ENCODE results near the gene EMC1. TPM values are rescaled to one million over a fixed set of nuclear protein-coding genes. Genes with fewer than 3 reads are reported as not detected.

EMC1 gene
- total RNA-seq, 1 donor from 2014 or later = 61.8 TPM

GRCh38 chr1:19167140-19167539 lies 84.2 kb downstream of the EMC1 start:
- no peak overlapping the region for H3K4me3 Mint-ChIP-seq
- H3K27me3 Mint-ChIP-seq (ENCODE audit: low read depth) = no peaks in the 10 kb centered on the region
- DNase-seq (ENCODE audit: low read depth, low spot score) = no peak
- H3K9me3 Mint-ChIP-seq = no peaks in the 10 kb centered on the region
- no peak overlapping the region for H3K27ac Mint-ChIP-seq (ENCODE audit: unreplicated experiment)
- peaks cover 23% of the 10 kb centered on the region for H3K36me3 Mint-ChIP-seq (ENCODE audit: low read depth)
- no peaks in the 10 kb centered on the region for H3K4me1 Mint-ChIP-seq
- no peak for TF ChIP-seq CTCF (conservative IDR thresholded peaks at IDR 0.05)

GRCh38 chr1:19166066-19166465 lies 85.3 kb downstream of the EMC1 start:
- Mint-ChIP-seq H3K4me1 (no peaks in the 10 kb centered on the region), H3K27me3 (ENCODE audit: low read depth) (no peaks in the 10 kb centered on the region), H3K36me3 (ENCODE audit: low read depth) (peaks cover 26% of the 10 kb centered on the region), H3K4me3 (no peak overlapping the region), H3K9me3 (no peaks in the 10 kb centered on the region), H3K27ac (ENCODE audit: unreplicated experiment) (no peak overlapping the region)
- DNase-seq (ENCODE audit: low read depth, low spot score) = no peak
- TF ChIP-seq CTCF (conservative IDR thresholded peaks at IDR 0.05) = no peak

Other genes starting within 250 kb of the EMC1 start
- gene UBR4, start 41.3 kb downstream of the EMC1 start, total RNA-seq = 114 and 125 TPM in 2 replicates
- gene MRTO4, start 281 bp upstream of the EMC1 start, total RNA-seq = 57.3 and 58.3 TPM in 2 replicates
- 2.0 and 2.1 TPM in 2 replicates for gene AKR7A3, start 37.2 kb upstream of the EMC1 start, total RNA-seq
- gene AKR7A2, start 60.6 kb upstream of the EMC1 start, total RNA-seq = 70.4 and 75.7 TPM in 2 replicates
- 27.4 and 32.3 TPM in 2 replicates for gene SLC66A1, start 60.8 kb upstream of the EMC1 start, total RNA-seq
- 256 and 257 TPM in 2 replicates for gene CAPZB, start 234.0 kb upstream of the EMC1 start, total RNA-seq

Data from neural crest cell (in vitro differentiated cells).